IMR-90 (cell line): ENCODE results near the gene PAM16. TPM values are rescaled to one million over a fixed set of nuclear protein-coding genes. Genes with fewer than 3 reads are reported as not detected.

Experiments
- ATAC-seq: fragments of 200-7000 bp; cut with Tn5 transposase; 2 replicates; pipeline ENCODE4 v1.9.1; 2020; ENCODE audit warnings: low read depth, mild to moderate bottlenecking, moderate library complexity
- BruUV-seq: library from RNA; stranded (reverse); fragments of 400-500 nt; replicated peaks from 2 replicates; lab custom pipeline; 2021; lab: Mats Ljungman, UMichigan
- CTCF ChIA-PET: fragments of 300-600 bp; formaldehyde crosslinking; extraction: SDS; loops from one replicate; lab custom pipeline; 2021; ENCODE audit warnings: antibody characterized with exemption; lab: Yijun Ruan, JAX
- POLR2A ChIA-PET: fragments of 300-600 bp; sonication (Branson Sonifier 250); formaldehyde crosslinking; loops from one replicate; lab custom pipeline; 2022; ENCODE audit warnings: antibody characterized with exemption; ENCODE audit not compliant: unreplicated experiment; lab: Charles Lee
- DNase-seq: peaks from one replicate; pipeline ENCODE4 v3.0.0; 2013
- H2AFZ ChIP-seq: replicated peaks from 2 replicates; pipeline ENCODE3; 2013; ENCODE audit warnings: low read length, mild to moderate bottlenecking; ENCODE audit not compliant: poor library complexity
- H2AK5ac ChIP-seq: 2 replicates; pipeline ENCODE4 v1.6.1; 2013; ENCODE audit warnings: low read depth, low read length, inconsistent platforms
- H2AK9ac ChIP-seq: replicated peaks from 2 replicates; pipeline ENCODE3; 2013; ENCODE audit warnings: mild to moderate bottlenecking, low read depth, low read length, moderate library complexity; ENCODE audit not compliant: poor library complexity
- H2BK120ac ChIP-seq: 2 replicates; pipeline ENCODE4 v1.6.1; 2013; ENCODE audit warnings: low read depth, low read length, inconsistent platforms
- H2BK15ac ChIP-seq: 3 replicates; pipeline ENCODE4 v1.6.1; 2013; ENCODE audit warnings: low read depth, low read length, inconsistent platforms
- H2BK20ac ChIP-seq: 2 replicates; pipeline ENCODE4 v1.6.1; 2013; ENCODE audit warnings: low read depth, mild to moderate bottlenecking, inconsistent platforms, low read length, moderate library complexity
- H2BK5ac ChIP-seq: 2 replicates; pipeline ENCODE4 v1.6.1; 2013; ENCODE audit warnings: mild to moderate bottlenecking, low read depth, low read length, inconsistent platforms; ENCODE audit not compliant: poor library complexity, severe bottlenecking
- H3K14ac ChIP-seq: replicated peaks from 2 replicates; pipeline ENCODE4 v1.6.1; 2013; ENCODE audit warnings: low read depth, low read length, inconsistent platforms
- H3K18ac ChIP-seq: 2 replicates; pipeline ENCODE4 v1.6.1; 2013; ENCODE audit warnings: low read depth, low read length, control low read depth
- H3K23ac ChIP-seq: 2 replicates; pipeline ENCODE4 v1.6.1; 2013; ENCODE audit warnings: low read depth, low read length, inconsistent platforms
- H3K27ac ChIP-seq: 2 replicates; pipeline ENCODE4 v1.5.1; 2013; ENCODE audit warnings: mild to moderate bottlenecking, control low read depth, low read length; ENCODE audit not compliant: insufficient read depth
- H3K27me3 ChIP-seq: 2 replicates; pipeline ENCODE4 v1.6.1; 2013; ENCODE audit warnings: low read length; ENCODE audit not compliant: control insufficient read depth, insufficient read depth
- H3K36me3 ChIP-seq: 2 replicates; pipeline ENCODE4 v1.6.1; 2013; ENCODE audit warnings: low read length, mixed read lengths; ENCODE audit not compliant: control insufficient read depth, insufficient read depth
- H3K4ac ChIP-seq: 2 replicates; pipeline ENCODE4 v1.6.1; 2013; ENCODE audit warnings: low read depth, low read length, inconsistent platforms
- H3K4me1 ChIP-seq: 2 replicates; pipeline ENCODE4 v1.6.1; 2013; ENCODE audit warnings: low read length, mixed read lengths; ENCODE audit not compliant: control insufficient read depth, insufficient read depth
- H3K4me2 ChIP-seq: 2 replicates; pipeline ENCODE4 v1.6.1; 2013; ENCODE audit warnings: low read depth, mild to moderate bottlenecking, control low read depth, low read length, moderate library complexity
- H3K4me3 ChIP-seq: 2 replicates; pipeline ENCODE4 v1.5.1; 2013; ENCODE audit warnings: low read depth, mild to moderate bottlenecking, control low read depth, low read length, moderate library complexity; ENCODE audit not compliant: insufficient read depth
- H3K56ac ChIP-seq: 2 replicates; pipeline ENCODE4 v1.6.1; 2013; ENCODE audit warnings: low read length, inconsistent platforms; ENCODE audit not compliant: insufficient read depth; ENCODE audit errors: extremely low read depth
- H3K79me1 ChIP-seq, 2 experiments: 2 replicates each; pipeline ENCODE4 v1.6.1; 2013; ENCODE audit warnings: low read length in 2 of 2, inconsistent platforms in 1 of 2, low read depth in 1 of 2
- H3K9ac ChIP-seq: 2 replicates; pipeline ENCODE4 v1.6.1; 2013; ENCODE audit warnings: low read depth, low read length, control low read depth
- H3K9me1 ChIP-seq: 2 replicates; pipeline ENCODE4 v1.6.1; 2013; ENCODE audit warnings: low read length, inconsistent platforms; ENCODE audit not compliant: insufficient read depth
- H3K9me3 ChIP-seq: 2 replicates; pipeline ENCODE4 v1.6.1; 2013; ENCODE audit warnings: low read length; ENCODE audit not compliant: control insufficient read depth, insufficient read depth
- H4K20me1 ChIP-seq: 2 replicates; pipeline ENCODE4 v1.6.1; 2013; ENCODE audit warnings: low read length, inconsistent platforms; ENCODE audit not compliant: insufficient read depth
- H4K5ac ChIP-seq: 2 replicates; pipeline ENCODE4 v1.6.1; 2013; ENCODE audit warnings: mild to moderate bottlenecking, low read depth, low read length, control low read depth
- H4K8ac ChIP-seq, 2 experiments: 2 replicates each; pipeline ENCODE4 v1.6.1; 2013; ENCODE audit warnings: low read depth in 2 of 2, low read length in 2 of 2, control low read depth in 1 of 2, inconsistent platforms in 1 of 2
- H4K91ac ChIP-seq: 2 replicates; pipeline ENCODE4 v1.6.1; 2013; ENCODE audit warnings: low read depth, low read length, inconsistent platforms; ENCODE audit not compliant: insufficient read depth
- BHLHE40 ChIP-seq: fragments of 150-350 bp; IDR thresholded peaks from 2 replicates; pipeline ENCODE4 v1.6.1; 2016; ENCODE audit warnings: mild to moderate bottlenecking, low read depth, low read length
- CEBPB ChIP-seq: IDR thresholded peaks from 2 replicates; pipeline ENCODE4 v1.6.1; 2012; ENCODE audit warnings: low read depth, low read length, improper control_type of control experiment
- CTCF ChIP-seq: conservative IDR thresholded peaks from 2 replicates; pipeline ENCODE4 v1.5.1; 2012; ENCODE audit warnings: mild to moderate bottlenecking, low read depth, low read length, improper control_type of control experiment
- ELK1 ChIP-seq: fragments of 150-350 bp; IDR thresholded peaks from 2 replicates; pipeline ENCODE4 v1.6.1; 2016; ENCODE audit warnings: low read depth, mild to moderate bottlenecking, low read length, moderate library complexity, borderline replicate concordance
- FOS ChIP-seq: fragments of 150-350 bp; IDR thresholded peaks from 2 replicates; pipeline ENCODE4 v1.6.1; 2016; ENCODE audit warnings: low read depth, low read length
- MAFK ChIP-seq: IDR thresholded peaks from 2 replicates; pipeline ENCODE4 v1.6.1; 2012; ENCODE audit warnings: low read depth, low read length, improper control_type of control experiment
- MAZ ChIP-seq: IDR thresholded peaks from 2 replicates; pipeline ENCODE4 v1.6.1; 2012; ENCODE audit warnings: low read depth, mild to moderate bottlenecking, low read length, improper control_type of control experiment, moderate library complexity, borderline replicate concordance
- MXI1 ChIP-seq: IDR thresholded peaks from 2 replicates; pipeline ENCODE4 v1.6.1; 2012; ENCODE audit warnings: low read depth, mild to moderate bottlenecking, low read length, moderate library complexity, borderline replicate concordance
- NFE2L2 ChIP-seq: fragments of 150-350 bp; IDR thresholded peaks from 2 replicates; pipeline ENCODE4 v1.6.1; 2016; ENCODE audit warnings: low read depth, mild to moderate bottlenecking, low read length
- POLR2A ChIP-seq: IDR thresholded peaks from 2 replicates; pipeline ENCODE4 v1.6.1; 2012; ENCODE audit warnings: mild to moderate bottlenecking, low read depth, low read length
- RAD21 ChIP-seq: IDR thresholded peaks from 2 replicates; pipeline ENCODE4 v1.6.1; 2012; ENCODE audit warnings: low read length, improper control_type of control experiment
- RCOR1 ChIP-seq: IDR thresholded peaks from 2 replicates; pipeline ENCODE4 v1.6.1; 2012; ENCODE audit warnings: mild to moderate bottlenecking, low read length, improper control_type of control experiment; ENCODE audit not compliant: insufficient replicate concordance
- RFX5 ChIP-seq: IDR thresholded peaks from 2 replicates; pipeline ENCODE4 v1.8.0; 2012; ENCODE audit warnings: low read depth, mild to moderate bottlenecking, low read length, moderate library complexity
- WGBS, 2 experiments: methylation state at CpG; one replicate each; pipeline versions ENCODE4 v1.1.5 to v1.1.7; 2013; ENCODE audit warnings: missing lambda C conversion rate in 2 of 2; ENCODE audit not compliant: insufficient read length in 1 of 2; ENCODE audit errors: extremely low coverage in 2 of 2; 5-methylcytosine and 5-hydroxymethylcytosine counted together
- dilution Hi-C: fragments of 300-500 bp; cut with HindIII; formaldehyde crosslinking; loops from one replicate; pipeline ENCODE4 v1.14.3; 2018; ENCODE audit warnings: low sequenced_read_pairs; ENCODE audit not compliant: unreplicated experiment
- in situ Hi-C: fragments of 300-500 bp; cut with MboI; formaldehyde crosslinking; loops from 3 replicates; pipeline ENCODE4 v1.14.3; 2019; ENCODE audit warnings: low sequenced_read_pairs, inconsistent platforms, mixed read lengths
- intact Hi-C: fragments of 100-400 bp; cut with micrococcal nuclease; formaldehyde crosslinking; loops from 2 replicates; pipeline ENCODE4 v1.10.0; 2022
- polyA plus RNA-seq, 3 experiments: library from polyadenylated mRNA; depleted of rRNA; stranded (reverse); fragments of >200 nt; gene quantifications; 2 replicates each; pipeline ENCODE4 v1.2.3, GENCODE V29; 2012; ENCODE audit warnings: low replicate concordance in 1 of 3
- total RNA-seq: library from RNA; depleted of rRNA; stranded (reverse); fragments of >200 nt; gene quantifications from 2 replicates; pipeline ENCODE4 v1.2.3, GENCODE V29; 2012
- TF ChIP-seq, protein P1 (sequence below): fragments of 150-350 bp; IDR thresholded peaks from 2 replicates; pipeline ENCODE4 v1.6.1; 2017; ENCODE audit warnings: mild to moderate bottlenecking, antibody characterized with exemption, low read length, low read depth

Gene PAM16
- total and polyA plus RNA-seq, 2 of the 4 experiments (the other 2 are of a cell fraction), result 17.9 to 48.4 TPM

DNA sequence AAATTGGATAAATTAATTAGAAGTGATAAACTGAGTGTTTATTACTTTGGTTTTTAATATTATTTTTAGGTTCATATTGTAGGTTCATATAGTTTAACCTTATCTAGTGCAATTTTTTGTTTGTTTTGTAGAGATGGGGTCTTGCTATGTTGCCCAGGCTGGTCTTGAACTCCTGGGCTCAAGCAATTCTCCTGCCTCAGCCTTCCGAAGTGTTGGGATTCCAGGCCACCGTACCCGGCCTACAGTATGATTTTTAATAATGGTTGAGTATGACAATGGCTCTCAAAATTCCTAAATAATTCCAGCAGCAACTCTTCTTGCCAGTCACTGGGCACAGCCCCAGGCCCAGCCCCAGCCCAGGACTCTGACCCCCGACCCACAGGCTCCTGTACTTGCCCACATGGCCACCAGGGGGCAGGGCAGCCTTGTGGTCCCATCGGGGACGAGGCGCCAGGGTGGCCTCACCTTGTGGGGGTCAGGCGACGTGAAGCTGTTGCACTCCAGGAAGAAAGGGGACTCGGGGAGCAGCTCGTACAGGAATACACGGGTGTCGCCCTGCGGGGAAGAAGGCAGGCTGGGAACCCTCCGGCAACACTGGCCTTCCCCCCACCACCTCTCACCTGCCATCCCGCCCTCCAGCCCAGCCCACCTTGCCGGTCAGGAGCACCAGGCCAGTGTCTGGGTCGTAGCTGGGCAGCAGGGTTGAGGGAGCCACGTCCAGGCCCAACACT, 7.9 kb upstream of the PAM16 start:
- WGBS, 2 experiments, result 15% methylated on average over 15 of the region's 19 CpGs; no CpG with 5 or more reads in 1 of the 2 experiments
- Histone ChIP-seq H3K4me3 (no peak overlapping the region), H2AK5ac (peak overlapping the region; percentile 17), H3K9me3 (no peaks in the 10 kb centered on the region), H4K20me1 (peaks cover 4% of the 10 kb centered on the region; the same call in 1 of the 2 replicates), H3K79me1 (no peaks in the 10 kb centered on the region), H3K23ac (no peak overlapping the region), H4K8ac (no peak overlapping the region), H3K14ac (no peak overlapping the region), H3K56ac (no peak overlapping the region), H3K9me1 (no peaks in the 10 kb centered on the region), H3K36me3 (peaks cover 4% of the 10 kb centered on the region; the same call in 1 of the 2 replicates), H3K9ac (no peak overlapping the region), H3K27ac (no peak overlapping the region), H2BK15ac (no peak overlapping the region; the same call in 2 of the 3 replicates), H2AK9ac (peak overlapping the region; percentile 72), H2BK120ac (0 out of 2 replicates have a peak overlapping the region, but pooled peaks have one; percentile 23), H2AFZ (peak overlapping the region; percentile 72), H4K91ac (no peak overlapping the region), H2BK20ac (no peak overlapping the region), H3K18ac (no peak overlapping the region), H3K4me1 (peaks cover 1% of the 10 kb centered on the region; the same call in 1 of the 2 replicates), H3K27me3 (no peaks in the 10 kb centered on the region), H4K5ac (no peak overlapping the region), H3K4ac (no peak overlapping the region; the same call in 1 of the 2 replicates), H2BK5ac (no peak overlapping the region), H3K4me2 (no peak overlapping the region)
- ATAC-seq (peak; percentile 94), DNase-seq (no peak)
- in situ Hi-C loops, result no loop called here
- CTCF ChIA-PET, result interaction anchor here (0.8 to 1.4 kb wide), 5 partner anchors 16 to 44 kb away, joined by 3 to 7 read pairs (median 4); no protein-coding TSS in a partner anchor
- intact Hi-C loops, result loop anchor here (1.0 kb wide), 1 partner anchor 43 kb away; no protein-coding TSS in a partner anchor
- POLR2A ChIA-PET, result no interaction called here
- dilution Hi-C loops, result no loop called here
- BruUV-seq, result no TSS peak
- TF ChIP-seq BHLHE40, result no peak
- TF ChIP-seq MAZ, result peak; percentile 29; the same call in 1 of the 2 replicates
- TF ChIP-seq CEBPB, result no peak
- TF ChIP-seq POLR2A, result no peak
- TF ChIP-seq CTCF, result peak; percentile 83
- peak; percentile 88 for TF ChIP-seq RAD21
- TF ChIP-seq ELK1, result no peak
- no peak for TF ChIP-seq NFE2L2
- no peak for TF ChIP-seq RCOR1
- TF ChIP-seq FOS, result no peak
- TF ChIP-seq MAFK, result no peak
- TF ChIP-seq, protein P1, sequence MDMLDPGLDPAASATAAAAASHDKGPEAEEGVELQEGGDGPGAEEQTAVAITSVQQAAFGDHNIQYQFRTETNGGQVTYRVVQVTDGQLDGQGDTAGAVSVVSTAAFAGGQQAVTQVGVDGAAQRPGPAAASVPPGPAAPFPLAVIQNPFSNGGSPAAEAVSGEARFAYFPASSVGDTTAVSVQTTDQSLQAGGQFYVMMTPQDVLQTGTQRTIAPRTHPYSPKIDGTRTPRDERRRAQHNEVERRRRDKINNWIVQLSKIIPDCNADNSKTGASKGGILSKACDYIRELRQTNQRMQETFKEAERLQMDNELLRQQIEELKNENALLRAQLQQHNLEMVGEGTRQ, result no peak
- TF ChIP-seq MXI1, result no peak
- no peak for TF ChIP-seq RFX5
